Stimulated activated CD4-positive, alpha-beta T cell treated with anti-CD3 and anti-CD28 coated beads, Interleukin-4, amount 100 ng/mL, for 24 hours (primary cell): ENCODE measurements around the gene STMN1.

Experiments
- DNase-seq: peaks from one replicate; pipeline ENCODE4 v3.0.0-alpha.2; 2020

Gene STMN1

DNA sequence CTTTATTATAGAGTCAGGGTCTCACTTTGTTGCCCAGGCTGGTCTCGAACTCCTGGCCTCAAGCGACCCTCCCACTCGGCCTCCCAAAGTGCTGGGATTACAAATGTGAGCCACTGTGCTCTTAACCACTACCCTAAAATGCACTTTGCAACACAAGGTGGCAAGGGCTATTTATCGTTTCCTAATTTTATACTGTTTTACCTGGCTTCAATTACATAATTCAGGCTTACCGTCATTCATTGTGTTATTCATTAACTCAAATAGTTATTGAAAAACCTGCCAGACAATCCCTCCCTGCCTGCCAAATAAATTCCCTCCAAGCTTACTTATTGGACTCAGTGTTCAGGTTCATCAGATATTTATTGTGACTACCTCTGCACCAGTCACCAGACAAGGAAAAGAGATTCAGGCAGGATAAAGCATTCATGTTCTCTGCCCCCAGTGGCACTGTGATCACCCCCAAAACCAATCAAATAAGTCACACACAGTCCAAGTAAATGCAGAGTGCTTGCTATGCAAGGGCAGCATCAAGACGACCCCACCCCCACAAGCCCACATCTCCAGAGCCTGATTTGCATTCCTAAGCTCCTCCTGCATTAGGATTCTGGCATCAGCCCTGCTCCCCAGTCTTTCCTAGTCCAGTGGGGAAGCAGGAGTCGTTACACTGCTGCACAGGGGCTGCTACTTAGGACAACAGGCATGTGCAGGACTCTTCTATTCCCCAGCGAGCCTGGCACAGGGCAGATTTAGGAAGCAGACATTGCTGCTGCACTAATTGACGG, 38.8 kb downstream of the STMN1 start:
- no peak for DNase-seq

DNA sequence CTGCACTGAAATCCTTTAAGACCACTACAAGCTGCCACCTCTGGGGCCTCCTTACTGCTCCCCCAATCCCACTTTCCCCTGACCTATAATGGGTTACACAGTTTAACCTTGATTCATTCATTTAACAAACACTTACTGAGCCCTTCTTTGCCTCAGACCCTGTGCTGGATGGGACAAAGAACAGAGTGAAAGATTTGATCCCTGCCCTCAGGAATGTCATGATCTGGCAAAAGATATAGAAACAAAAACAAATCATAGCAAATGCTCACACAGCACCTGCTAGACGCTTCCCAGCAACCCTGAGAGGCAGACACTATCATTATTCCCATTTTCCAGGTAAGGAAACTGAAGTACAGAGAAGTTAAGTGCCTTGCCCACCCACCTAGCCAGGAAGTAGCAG, 39.9 kb downstream of the STMN1 start:
- DNase-seq = no peak

DNA sequence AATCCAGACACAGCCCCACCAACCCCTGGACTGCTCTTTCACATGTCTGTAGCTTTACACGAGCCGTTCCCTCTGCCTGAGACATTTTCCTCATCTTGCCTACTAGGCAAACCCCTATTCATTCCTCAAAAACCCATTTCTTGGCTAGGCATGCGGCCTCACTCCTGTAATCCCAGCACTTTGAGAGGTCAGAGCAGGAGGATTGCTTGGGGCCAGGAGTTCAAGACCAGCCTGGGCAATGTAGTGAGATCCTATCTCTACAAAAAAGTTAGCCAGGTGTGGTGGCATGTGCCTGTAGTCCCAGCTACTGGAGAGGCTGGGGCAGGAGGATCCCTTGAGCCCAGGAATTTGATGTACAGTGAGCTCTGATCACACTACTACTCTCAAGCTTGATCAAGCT, 41.8 kb downstream of the STMN1 start:
- DNase-seq = no peak

DNA sequence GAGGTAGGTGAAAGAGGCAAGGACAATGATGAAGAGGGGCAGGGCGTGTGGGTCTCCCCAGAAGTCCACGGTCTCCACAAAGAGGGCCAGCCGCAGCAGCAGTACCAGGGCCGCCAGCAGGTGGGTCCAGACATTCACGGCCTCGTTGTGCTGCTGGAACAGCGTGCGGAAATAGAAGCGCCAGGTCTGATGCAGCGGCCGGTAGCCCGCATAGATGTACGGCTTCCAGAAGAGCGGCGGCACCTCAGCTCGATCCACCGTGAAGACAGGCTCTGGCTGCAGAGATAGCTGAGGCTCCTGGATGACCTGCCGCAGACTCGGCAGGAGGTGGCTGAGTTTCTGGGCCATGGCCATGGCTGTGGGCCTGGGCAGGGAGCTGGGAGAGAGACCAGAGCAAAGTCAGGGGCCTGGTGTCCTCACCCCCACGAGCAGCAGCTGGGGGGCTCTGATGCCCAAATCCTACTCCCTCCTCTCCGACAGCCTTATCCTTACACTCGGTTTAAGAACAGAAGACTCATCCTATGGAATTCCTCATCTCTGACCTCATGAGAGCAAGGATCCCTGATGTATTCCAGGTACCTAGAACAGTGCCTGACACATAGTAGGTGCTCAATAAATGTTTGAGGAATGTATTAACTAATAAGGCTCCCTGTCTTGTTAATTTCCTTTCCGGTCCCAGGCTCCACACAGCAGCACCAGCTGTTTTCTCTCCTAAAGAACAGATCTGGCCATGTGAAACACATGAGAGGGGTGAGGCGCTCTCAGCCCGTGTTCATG, 42.5 kb downstream of the STMN1 start:
- DNase-seq = no peak

DNA sequence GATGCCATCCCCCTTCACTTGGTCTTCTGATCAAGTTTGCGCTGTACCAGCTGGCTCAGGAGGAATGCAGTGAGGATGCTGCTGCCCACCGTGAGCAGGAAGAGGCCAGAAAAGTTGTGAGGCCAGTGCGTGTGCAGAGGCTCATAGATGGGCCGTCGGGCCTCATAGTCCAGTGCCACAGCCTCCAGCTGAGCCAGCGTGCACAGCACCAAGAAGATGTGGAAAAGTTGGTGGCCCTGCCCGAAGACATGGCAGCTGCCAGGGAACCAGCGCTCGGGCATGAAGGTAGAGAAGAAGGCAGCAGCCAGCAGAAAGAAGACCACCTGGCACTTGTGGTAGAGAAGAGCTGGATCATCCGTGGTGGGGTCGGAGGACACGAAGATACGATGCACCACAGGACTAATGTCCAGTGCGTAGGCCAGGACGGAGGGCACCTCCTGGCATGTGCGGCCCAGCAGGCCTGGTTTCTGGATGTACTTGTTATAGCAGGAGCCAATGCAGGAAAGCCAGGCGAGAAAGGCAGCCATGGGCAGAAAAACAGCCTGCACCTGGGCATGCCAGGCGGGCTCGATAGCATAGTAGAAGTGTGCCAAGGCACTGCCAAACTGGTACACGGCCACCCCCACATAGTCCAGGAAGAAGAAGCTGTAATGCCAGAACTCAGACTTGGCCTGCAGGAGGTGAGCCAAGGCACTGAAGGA, 43.3 kb downstream of the STMN1 start:
- no peak for DNase-seq

DNA sequence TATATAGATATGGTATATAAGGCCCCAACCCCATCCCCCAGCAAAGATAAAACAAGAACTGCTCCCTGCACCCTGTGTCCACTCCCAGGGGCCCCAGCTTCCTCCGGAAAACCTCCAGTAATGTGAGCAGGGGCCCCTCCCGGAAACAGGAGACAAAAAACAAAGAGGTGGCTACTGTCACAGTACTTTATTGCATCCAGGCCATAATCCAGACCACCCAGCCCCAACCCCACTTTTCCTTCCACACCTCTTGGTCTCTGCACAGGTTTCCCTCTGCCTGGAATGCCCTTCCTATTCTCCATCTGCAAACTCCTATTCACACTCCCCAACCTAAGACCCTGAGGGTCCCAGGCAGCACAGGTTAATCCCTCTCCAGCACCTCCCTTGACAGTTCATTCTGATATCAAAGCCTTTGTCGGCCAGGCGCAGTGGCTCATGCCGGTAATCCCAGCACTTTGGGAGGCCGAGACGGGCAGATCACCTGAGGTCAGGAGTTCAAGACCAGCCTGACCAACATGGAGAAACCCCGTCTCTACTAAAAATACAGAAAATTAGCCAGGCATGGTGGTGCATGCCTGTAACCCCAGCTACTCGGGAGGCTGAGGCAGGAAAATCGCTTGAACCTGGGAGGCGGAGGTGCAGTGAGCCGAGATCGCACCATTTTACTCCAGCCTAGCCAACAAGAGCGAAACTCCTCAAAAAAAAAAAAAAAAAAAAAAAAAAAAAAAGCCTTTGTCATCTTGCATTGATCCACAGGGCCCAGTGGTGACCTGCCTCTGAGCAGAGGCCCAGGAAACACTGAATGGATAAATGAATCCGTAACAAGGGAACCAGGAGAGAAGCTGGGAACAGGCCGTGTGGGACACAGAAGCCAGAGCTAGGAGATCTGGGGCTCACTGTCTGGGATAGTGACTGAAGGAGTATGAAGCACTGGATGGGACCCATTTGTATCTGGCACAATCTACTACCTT, 44.6 kb downstream of the STMN1 start:
- no peak for DNase-seq

DNA sequence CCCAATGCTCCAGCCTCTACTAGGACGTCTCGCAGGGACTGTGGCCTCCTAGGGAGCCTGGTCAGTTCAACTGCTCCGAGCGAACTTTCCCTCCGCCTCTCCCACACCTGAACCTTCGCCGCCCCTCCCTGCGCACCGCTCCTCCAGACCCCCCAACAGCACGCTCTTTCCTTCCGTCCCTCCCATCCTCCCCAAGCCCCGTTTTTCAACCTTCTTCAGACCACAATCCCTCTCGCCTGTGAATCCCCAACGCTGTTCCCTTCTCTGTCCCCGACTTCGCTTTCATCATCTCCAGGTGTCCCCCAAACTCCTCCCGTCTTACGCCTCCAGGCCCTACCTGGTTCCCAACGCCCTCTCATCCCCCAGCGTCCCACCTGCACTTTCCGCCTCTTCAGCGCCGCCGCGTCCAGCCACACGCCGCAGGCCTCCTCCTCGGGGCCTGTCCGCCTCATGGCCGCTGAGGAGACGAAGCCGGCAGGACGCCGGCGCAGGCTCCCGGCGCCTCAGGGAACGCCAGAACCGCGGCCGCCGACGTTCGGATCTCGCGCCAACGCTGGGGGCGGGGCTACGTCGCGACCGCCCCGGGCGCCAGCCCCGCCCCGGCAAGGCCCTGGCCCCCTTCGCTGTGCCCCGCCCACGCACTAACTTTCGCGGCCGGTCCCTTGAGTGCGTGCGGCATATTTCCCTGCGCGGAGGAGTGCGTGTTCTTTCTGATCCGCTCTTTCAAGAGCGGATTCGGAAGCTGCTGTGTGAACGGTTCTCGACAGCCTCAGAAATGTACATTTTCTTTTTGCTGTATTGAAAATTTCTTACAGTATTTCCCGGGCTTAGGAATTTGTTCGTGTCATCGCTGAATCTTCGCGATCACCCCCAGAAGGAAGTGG, 47.1 kb downstream of the STMN1 start, which contains the start of gene AUNIP:
TSS of gene AUNIP (minus strand) at position 552 of the 884 bp plus-strand sequence. CDS start at position 452, 100 bp downstream.
- peak; percentile 92 for DNase-seq

DNA sequence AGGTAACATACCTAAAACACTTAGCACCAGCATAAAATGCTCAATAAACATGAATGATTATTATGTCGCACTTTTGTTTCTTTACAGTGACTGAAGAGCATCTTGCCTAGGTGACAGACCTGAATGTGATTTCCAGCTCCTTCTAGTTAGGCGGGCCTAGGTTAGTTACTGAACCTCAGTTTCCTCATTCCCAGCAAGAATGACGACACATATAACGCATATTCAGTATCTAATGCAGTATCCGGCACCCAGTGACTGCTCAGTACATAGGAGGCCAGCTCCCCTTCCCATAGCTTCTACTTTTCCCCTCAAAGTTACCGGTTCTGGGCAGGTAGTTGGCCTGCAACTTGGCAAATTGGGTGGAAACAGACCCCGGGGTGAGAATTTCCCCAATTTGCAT, 47.7 kb downstream of the STMN1 start:
- no peak for DNase-seq

DNA sequence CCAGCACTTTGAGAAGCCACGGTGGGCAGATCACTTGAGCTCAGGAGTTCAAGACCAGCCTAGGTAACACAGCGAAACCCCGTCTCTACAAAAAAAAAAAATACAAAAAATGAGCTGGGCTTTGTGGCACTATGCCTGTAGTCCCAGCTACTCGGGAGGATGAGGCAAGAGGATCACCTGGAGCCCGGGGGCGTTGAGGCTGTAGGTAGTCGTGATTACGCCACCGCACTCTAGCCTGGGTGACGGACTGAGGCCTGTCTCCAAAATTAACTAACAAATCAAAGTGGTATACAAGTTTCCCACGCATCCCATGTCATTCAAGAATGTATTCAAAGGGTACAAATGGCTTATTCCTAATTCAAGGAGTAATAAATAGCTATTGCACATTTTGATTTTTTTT, 49.4 kb downstream of the STMN1 start:
- DNase-seq = no peak

DNA sequence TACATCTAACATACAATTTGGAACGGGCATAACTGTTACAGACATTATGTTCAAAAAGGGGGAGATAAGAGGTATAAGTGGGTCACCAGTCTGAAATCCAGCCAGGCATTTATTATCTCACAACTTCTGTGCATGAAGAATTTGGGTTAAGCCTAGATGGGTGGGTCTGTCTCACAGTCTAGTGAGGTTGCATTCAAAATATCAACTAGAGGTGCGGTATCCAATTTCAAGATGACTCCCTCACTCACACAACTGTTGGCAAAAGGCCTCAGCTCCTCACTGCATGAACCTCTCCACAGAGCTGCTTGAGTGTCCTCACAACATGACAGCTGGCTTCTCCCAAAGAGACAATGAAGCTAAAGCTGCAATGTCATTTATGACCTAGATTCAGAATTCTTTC, 51.7 kb downstream of the STMN1 start:
- no peak for DNase-seq
